ENCODE results near the gene CDH13.

The CDH13 gene

DNA sequence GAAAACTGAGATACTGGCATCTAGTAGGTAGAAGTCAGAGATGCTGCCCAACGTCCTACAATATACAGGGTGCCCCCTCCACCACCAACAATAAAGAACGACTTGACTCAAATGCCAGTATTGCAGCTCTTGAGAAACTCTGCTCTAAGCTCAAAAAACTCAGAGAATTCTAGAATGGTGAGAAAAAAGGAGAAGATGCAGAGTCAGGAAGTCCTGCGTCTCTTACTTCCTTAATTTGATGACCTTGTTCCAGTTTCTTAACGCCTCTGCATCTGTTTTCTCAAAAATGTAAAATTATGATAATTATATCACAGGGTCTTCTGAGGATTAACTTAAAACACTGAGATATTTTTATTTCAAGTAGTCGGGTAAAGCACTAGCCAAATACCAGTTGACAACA is 1179.3 kb downstream of the CDH13 start:
- TF ChIP-seq, protein P1, sequence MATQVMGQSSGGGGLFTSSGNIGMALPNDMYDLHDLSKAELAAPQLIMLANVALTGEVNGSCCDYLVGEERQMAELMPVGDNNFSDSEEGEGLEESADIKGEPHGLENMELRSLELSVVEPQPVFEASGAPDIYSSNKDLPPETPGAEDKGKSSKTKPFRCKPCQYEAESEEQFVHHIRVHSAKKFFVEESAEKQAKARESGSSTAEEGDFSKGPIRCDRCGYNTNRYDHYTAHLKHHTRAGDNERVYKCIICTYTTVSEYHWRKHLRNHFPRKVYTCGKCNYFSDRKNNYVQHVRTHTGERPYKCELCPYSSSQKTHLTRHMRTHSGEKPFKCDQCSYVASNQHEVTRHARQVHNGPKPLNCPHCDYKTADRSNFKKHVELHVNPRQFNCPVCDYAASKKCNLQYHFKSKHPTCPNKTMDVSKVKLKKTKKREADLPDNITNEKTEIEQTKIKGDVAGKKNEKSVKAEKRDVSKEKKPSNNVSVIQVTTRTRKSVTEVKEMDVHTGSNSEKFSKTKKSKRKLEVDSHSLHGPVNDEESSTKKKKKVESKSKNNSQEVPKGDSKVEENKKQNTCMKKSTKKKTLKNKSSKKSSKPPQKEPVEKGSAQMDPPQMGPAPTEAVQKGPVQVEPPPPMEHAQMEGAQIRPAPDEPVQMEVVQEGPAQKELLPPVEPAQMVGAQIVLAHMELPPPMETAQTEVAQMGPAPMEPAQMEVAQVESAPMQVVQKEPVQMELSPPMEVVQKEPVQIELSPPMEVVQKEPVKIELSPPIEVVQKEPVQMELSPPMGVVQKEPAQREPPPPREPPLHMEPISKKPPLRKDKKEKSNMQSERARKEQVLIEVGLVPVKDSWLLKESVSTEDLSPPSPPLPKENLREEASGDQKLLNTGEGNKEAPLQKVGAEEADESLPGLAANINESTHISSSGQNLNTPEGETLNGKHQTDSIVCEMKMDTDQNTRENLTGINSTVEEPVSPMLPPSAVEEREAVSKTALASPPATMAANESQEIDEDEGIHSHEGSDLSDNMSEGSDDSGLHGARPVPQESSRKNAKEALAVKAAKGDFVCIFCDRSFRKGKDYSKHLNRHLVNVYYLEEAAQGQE (IDR thresholded peaks at IDR 0.05; ENCODE audit: insufficient read depth in 1 of 2, low read depth in 2 of 2, low read length in 2 of 2) = no peak
- TF ChIP-seq FOXP2 (optimal IDR thresholded peaks at IDR 0.05; ENCODE audit: borderline replicate concordance, extremely low read depth, extremely low read length, insufficient read depth) (no peak), SIN3A (IDR thresholded peaks at IDR 0.05; ENCODE audit: borderline replicate concordance, insufficient read depth, low read length) (no peak), POLR2AphosphoS5 (IDR thresholded peaks at IDR 0.05; ENCODE audit: low read depth, low read length) (no peak), TAF1 (IDR thresholded peaks at IDR 0.05; ENCODE audit: borderline replicate concordance, insufficient read depth, low read length) (no peak)

DNA sequence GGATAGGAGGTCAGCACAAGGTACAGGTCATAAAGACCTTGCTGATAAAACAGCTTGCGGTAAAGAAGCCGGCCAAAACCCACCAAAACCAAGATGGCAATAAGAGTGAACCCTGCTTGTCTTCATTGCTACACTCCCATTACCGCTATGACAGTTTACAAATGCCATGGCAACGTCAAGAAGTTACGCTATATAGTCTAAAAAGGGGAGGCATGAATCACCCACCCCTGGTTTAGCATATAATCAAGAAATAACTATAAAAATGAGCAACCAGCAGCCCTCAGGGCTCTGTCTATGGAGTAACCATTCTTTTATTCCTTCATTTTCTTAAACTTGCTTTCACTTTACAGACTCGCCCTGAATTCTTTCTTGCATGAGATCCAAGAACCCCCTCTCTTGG is 1180.0 kb downstream of the CDH13 start:
- TF ChIP-seq, protein P1 (IDR thresholded peaks at IDR 0.05; ENCODE audit: insufficient read depth in 1 of 2, low read depth in 2 of 2, low read length in 2 of 2) = no peak
- TF ChIP-seq SIN3A (IDR thresholded peaks at IDR 0.05; ENCODE audit: borderline replicate concordance, insufficient read depth, low read length) (no peak), TAF1 (IDR thresholded peaks at IDR 0.05; ENCODE audit: borderline replicate concordance, insufficient read depth, low read length) (no peak)

DNA sequence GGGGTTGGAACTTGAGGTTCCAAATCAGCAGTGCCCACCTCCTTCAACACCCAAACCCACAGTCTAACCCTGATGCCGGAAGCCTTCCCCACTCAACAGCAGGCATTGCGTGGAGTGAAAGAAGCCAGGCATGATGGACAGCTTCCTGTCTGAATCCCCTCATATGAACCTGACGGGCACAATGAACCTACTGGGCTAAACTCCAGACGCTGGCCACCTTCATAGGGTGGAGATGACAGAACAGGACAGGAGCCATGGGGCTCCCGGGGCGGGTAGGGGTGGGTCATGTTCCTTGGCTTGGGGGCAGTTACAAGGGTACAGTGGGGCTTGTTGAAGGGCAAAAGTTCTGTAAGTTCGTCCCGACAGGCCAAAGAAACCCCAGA is 1180.5 kb downstream of the CDH13 start:
- TF ChIP-seq, protein P1 (IDR thresholded peaks at IDR 0.05; ENCODE audit: insufficient read depth in 1 of 2, low read depth in 2 of 2, low read length in 2 of 2) = no peak
- TF ChIP-seq TAF1 (IDR thresholded peaks at IDR 0.05; ENCODE audit: borderline replicate concordance, insufficient read depth, low read length) = no peak
- no peak for TF ChIP-seq FOXP2 (optimal IDR thresholded peaks at IDR 0.05; ENCODE audit: borderline replicate concordance, extremely low read depth, extremely low read length, insufficient read depth)
- no peak for TF ChIP-seq POLR2AphosphoS5 (IDR thresholded peaks at IDR 0.05; ENCODE audit: low read depth, low read length)
- TF ChIP-seq SIN3A (IDR thresholded peaks at IDR 0.05; ENCODE audit: borderline replicate concordance, insufficient read depth, low read length) = no peak

DNA sequence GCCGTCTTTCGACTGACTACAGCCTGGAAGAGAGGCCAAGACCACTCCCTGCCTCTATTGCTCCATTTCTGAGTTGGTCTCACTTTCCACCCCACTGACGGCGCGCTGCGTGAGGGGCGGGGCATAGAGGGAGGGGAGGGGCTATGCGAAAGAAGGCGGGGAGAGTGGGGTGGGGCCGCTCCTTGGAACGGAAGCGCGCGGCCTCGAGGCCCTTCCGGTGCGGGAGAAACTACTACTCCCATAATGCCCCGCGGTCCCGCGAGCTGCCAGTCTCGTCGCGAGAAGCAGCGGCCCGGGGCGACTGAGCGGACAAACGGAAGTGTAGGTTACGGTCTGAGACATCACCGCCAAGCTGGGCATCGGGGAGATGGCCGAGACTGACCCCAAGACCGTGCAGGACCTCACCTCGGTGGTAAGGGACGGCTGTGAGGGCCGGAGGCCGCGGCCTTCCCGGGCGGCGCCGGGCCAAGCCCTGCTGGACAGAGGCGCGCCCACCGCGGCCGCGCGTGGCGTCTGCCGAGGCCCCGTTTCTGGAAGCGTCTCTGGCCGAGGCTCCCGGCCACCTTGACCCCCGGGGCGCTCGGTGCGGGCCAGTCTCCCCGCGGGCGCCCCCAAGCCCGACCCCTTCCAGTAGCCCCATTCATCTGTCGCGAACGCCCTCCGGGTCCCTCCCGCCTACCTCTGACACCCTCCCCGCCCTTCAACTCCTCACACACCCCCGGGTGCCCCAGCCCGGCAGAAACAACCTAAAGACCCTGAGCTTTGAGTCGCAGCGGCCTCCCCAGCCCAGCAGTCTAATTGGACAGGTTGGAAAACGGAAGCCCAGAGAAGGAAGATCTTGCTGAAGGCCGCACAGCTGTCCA is 1181.2 kb downstream of the CDH13 start, which contains the start of gene HSBP1:
Gene HSBP1, plus strand, starts transcription at position 269 of the 863 bp plus-strand sequence. Its CDS starts 99 bp downstream, at position 368.
- TF ChIP-seq FOXP2 (optimal IDR thresholded peaks at IDR 0.05; ENCODE audit: borderline replicate concordance, extremely low read depth, extremely low read length, insufficient read depth) (peak; percentile 47), SIN3A (IDR thresholded peaks at IDR 0.05; ENCODE audit: borderline replicate concordance, insufficient read depth, low read length) (no peak), TAF1 (IDR thresholded peaks at IDR 0.05; ENCODE audit: borderline replicate concordance, insufficient read depth, low read length) (peak; percentile 58; the same call in 1 of the 2 replicates), POLR2AphosphoS5 (IDR thresholded peaks at IDR 0.05; ENCODE audit: low read depth, low read length) (peak; percentile 78)
- TF ChIP-seq, protein P1 (IDR thresholded peaks at IDR 0.05; ENCODE audit: insufficient read depth in 1 of 2, low read depth in 2 of 2, low read length in 2 of 2) = peak; percentile 33 to 76; a peak in 3 of 4 replicates
